ENCODE results near the gene PLCB3.

- TF ChIP-seq CTCF (IDR thresholded peaks at IDR 0.05) (no peak), EP300 (IDR thresholded peaks at IDR 0.05) (no peak)
These were observed 20.4 kb upstream of the PLCB3 start for GRCh38 chr11:64230985-64231365.
